GM23338 (cell line): ENCODE data around the gene HEBP1.

Experiments used
- ZNF114 ChIP-seq: fragments of 250-450 bp; sonication (Bioruptor Pico); IDR thresholded peaks from 2 replicates; pipeline ENCODE4 v1.5.0; 2020; ENCODE audit warnings: mild to moderate bottlenecking, moderate library complexity
- TF ChIP-seq, protein P1 (sequence below), 2 experiments: fragments of 200-600 bp in 1 of 2; sonication (generic) in 1 of 2; conservative IDR thresholded peaks; 2 replicates each; pipeline versions ENCODE4 v1.5.1 to v1.6.1; 2016 to 2017; ENCODE audit warnings: antibody characterized with exemption in 2 of 2, low read depth in 2 of 2, mild to moderate bottlenecking in 2 of 2, moderate library complexity in 1 of 2
- TF ChIP-seq, protein P2 (sequence below): fragments of 250-450 bp; sonication (Bioruptor Pico); IDR thresholded peaks from 2 replicates; pipeline ENCODE4 v1.5.0; 2020; ENCODE audit warnings: mild to moderate bottlenecking, moderate library complexity
- TF ChIP-seq, protein P3 (sequence below): IDR thresholded peaks from one replicate; pipeline ENCODE4 v1.6.1; 2018; ENCODE audit warnings: antibody characterized with exemption; ENCODE audit not compliant: unreplicated experiment

DNA sequence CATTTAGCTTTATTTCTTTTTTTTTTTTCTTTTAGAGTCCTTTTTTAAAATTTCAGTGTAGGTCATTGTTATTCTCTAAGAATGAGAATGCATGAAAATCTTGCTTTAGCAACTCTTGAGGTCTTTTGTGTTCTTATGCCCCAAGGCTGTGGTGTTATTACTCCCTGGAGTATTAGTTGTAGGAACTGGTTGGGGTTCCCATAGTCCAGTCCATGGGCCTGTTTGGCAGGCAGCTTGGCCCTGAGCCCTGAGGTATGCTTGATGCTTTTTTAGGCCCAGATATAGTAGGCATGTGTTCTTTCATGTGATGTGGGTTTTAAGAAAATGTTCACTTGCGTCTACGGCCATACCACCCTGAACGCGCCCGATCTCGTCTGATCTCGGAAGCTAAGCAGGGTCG, 45.8 kb upstream of the HEBP1 start:
- TF ChIP-seq, protein P1, sequence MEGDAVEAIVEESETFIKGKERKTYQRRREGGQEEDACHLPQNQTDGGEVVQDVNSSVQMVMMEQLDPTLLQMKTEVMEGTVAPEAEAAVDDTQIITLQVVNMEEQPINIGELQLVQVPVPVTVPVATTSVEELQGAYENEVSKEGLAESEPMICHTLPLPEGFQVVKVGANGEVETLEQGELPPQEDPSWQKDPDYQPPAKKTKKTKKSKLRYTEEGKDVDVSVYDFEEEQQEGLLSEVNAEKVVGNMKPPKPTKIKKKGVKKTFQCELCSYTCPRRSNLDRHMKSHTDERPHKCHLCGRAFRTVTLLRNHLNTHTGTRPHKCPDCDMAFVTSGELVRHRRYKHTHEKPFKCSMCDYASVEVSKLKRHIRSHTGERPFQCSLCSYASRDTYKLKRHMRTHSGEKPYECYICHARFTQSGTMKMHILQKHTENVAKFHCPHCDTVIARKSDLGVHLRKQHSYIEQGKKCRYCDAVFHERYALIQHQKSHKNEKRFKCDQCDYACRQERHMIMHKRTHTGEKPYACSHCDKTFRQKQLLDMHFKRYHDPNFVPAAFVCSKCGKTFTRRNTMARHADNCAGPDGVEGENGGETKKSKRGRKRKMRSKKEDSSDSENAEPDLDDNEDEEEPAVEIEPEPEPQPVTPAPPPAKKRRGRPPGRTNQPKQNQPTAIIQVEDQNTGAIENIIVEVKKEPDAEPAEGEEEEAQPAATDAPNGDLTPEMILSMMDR (conservative IDR thresholded peaks at IDR 0.05; ENCODE audit: low read depth in 2 of 2), result no peak
- TF ChIP-seq, protein P2, sequence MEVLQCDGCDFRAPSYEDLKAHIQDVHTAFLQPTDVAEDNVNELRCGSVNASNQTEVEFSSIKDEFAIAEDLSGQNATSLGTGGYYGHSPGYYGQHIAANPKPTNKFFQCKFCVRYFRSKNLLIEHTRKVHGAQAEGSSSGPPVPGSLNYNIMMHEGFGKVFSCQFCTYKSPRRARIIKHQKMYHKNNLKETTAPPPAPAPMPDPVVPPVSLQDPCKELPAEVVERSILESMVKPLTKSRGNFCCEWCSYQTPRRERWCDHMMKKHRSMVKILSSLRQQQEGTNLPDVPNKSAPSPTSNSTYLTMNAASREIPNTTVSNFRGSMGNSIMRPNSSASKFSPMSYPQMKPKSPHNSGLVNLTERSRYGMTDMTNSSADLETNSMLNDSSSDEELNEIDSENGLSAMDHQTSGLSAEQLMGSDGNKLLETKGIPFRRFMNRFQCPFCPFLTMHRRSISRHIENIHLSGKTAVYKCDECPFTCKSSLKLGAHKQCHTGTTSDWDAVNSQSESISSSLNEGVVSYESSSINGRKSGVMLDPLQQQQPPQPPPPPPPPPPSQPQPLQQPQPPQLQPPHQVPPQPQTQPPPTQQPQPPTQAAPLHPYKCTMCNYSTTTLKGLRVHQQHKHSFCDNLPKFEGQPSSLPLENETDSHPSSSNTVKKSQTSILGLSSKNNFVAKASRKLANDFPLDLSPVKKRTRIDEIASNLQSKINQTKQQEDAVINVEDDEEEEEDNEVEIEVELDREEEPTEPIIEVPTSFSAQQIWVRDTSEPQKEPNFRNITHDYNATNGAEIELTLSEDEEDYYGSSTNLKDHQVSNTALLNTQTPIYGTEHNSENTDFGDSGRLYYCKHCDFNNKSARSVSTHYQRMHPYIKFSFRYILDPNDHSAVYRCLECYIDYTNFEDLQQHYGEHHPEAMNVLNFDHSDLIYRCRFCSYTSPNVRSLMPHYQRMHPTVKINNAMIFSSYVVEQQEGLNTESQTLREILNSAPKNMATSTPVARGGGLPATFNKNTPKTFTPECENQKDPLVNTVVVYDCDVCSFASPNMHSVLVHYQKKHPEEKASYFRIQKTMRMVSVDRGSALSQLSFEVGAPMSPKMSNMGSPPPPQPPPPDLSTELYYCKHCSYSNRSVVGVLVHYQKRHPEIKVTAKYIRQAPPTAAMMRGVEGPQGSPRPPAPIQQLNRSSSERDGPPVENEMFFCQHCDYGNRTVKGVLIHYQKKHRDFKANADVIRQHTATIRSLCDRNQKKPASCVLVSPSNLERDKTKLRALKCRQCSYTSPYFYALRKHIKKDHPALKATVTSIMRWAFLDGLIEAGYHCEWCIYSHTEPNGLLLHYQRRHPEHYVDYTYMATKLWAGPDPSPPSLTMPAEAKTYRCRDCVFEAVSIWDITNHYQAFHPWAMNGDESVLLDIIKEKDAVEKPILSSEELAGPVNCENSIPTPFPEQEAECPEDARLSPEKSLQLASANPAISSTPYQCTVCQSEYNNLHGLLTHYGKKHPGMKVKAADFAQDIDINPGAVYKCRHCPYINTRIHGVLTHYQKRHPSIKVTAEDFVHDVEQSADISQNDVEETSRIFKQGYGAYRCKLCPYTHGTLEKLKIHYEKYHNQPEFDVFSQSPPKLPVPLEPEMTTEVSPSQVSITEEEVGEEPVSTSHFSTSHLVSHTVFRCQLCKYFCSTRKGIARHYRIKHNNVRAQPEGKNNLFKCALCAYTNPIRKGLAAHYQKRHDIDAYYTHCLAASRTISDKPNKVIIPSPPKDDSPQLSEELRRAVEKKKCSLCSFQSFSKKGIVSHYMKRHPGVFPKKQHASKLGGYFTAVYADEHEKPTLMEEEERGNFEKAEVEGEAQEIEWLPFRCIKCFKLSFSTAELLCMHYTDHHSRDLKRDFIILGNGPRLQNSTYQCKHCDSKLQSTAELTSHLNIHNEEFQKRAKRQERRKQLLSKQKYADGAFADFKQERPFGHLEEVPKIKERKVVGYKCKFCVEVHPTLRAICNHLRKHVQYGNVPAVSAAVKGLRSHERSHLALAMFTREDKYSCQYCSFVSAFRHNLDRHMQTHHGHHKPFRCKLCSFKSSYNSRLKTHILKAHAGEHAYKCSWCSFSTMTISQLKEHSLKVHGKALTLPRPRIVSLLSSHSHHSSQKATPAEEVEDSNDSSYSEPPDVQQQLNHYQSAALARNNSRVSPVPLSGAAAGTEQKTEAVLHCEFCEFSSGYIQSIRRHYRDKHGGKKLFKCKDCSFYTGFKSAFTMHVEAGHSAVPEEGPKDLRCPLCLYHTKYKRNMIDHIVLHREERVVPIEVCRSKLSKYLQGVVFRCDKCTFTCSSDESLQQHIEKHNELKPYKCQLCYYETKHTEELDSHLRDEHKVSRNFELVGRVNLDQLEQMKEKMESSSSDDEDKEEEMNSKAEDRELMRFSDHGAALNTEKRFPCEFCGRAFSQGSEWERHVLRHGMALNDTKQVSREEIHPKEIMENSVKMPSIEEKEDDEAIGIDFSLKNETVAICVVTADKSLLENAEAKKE (CRISPR knock-in tag), result no peak
- TF ChIP-seq, protein P3, sequence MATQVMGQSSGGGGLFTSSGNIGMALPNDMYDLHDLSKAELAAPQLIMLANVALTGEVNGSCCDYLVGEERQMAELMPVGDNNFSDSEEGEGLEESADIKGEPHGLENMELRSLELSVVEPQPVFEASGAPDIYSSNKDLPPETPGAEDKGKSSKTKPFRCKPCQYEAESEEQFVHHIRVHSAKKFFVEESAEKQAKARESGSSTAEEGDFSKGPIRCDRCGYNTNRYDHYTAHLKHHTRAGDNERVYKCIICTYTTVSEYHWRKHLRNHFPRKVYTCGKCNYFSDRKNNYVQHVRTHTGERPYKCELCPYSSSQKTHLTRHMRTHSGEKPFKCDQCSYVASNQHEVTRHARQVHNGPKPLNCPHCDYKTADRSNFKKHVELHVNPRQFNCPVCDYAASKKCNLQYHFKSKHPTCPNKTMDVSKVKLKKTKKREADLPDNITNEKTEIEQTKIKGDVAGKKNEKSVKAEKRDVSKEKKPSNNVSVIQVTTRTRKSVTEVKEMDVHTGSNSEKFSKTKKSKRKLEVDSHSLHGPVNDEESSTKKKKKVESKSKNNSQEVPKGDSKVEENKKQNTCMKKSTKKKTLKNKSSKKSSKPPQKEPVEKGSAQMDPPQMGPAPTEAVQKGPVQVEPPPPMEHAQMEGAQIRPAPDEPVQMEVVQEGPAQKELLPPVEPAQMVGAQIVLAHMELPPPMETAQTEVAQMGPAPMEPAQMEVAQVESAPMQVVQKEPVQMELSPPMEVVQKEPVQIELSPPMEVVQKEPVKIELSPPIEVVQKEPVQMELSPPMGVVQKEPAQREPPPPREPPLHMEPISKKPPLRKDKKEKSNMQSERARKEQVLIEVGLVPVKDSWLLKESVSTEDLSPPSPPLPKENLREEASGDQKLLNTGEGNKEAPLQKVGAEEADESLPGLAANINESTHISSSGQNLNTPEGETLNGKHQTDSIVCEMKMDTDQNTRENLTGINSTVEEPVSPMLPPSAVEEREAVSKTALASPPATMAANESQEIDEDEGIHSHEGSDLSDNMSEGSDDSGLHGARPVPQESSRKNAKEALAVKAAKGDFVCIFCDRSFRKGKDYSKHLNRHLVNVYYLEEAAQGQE, result no peak
- no peak for TF ChIP-seq ZNF114
